Dedifferentiated amniotic fluid mesenchymal stem cell (primary cell): ENCODE data around the gene PKDREJ.
A peak's percentile ranks its signal among the peaks of the same experiment; 100 is the strongest.
"Not testable (repeated sequence)": the region's sequence is repeated elsewhere in the genome, so short reads cannot be mapped to it uniquely, and the experiment has no call there.

ENCODE experiments used
- DNase-seq: peaks from one replicate; pipeline ENCODE4 v3.0.0-alpha.2; 2016; ENCODE audit errors: extremely low spot score

The PKDREJ gene

DNA sequence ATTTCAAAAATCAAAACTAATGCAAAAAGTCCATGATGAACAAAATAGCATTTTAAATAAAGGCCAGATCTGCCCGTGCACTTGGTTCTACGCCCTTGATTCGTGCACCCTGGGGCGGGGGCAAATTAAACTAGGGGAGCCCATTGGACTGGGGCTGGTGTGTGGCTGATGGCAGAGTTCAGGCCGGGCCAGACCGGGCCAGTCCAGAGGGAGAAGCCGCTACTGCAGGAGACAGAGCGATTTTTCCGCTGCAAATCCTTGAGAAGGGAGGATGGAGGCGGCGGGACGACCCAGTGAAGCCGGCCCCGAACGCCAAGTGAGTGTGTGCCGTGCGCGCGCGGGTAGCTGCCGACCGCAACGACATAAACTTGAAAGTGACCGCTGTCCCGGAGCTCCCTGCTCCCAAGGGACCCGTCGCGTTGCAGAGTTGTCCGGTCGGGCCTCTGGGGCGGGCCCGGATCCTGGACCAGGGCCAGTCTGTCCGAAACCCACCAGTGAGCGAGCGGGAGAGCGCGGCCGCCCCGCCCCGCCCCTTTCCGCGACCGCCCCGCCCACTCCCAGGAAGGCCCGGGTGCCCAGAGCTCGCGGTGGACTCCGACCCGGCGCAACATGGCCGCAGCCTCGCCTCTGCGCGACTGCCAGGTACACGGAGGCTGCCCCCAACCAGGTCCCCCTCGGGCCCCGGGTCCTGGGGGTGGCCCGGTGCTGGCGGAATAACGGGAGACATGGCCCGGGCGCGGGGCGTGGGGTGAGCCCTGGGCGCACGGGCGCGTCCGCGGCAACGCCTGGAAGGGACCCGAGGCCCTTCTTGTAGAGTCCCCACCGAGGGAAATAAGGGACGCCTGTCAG lies 4.5 kb upstream of the PKDREJ start, which contains the start of gene TTC38:
Gene TTC38, plus strand, starts transcription at position 578 of the 849 bp plus-strand sequence. Its CDS starts 32 bp downstream, at position 610.
- peak; percentile 61 for DNase-seq

DNA sequence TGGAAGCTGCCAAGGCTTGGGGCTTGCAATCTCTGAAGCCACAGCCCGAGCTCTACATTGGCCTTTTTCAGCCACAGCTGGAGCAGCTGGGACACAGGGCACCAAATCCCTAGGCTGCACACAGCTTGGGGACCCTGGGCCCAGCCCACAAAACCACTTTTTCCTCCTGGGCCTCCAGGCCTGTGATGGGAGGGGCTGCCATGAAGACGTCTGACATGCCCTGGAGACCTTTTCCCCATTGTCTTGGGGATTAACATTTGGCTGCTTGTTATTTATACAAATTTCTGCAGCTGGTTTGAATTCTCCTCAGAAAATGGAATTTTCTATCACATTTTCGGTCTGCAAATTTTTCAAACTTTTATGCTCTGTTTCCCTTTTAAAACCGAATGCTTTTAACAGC lies 2.5 kb upstream of the PKDREJ start:
- not testable (repeated sequence) for DNase-seq

DNA sequence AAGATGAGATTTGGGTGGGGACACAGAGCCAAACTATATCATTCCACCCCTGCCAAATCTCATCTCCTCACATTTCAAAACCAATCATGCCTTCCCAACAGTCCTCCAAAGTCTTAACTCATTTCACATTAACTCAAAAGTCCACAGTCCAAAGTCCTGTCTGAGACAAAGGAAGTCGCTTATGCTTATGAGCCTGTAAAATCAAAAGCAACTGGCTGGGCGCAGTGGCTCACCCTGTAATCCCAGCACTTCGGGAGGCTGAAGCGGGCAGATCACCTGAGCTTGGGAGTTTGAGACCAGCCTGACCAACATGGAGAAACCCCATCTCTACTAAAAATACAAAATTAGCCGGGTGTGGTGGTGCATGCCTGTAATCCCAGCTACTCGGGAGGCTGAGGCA lies 1.4 kb upstream of the PKDREJ start:
- DNase-seq = not testable (repeated sequence)

DNA sequence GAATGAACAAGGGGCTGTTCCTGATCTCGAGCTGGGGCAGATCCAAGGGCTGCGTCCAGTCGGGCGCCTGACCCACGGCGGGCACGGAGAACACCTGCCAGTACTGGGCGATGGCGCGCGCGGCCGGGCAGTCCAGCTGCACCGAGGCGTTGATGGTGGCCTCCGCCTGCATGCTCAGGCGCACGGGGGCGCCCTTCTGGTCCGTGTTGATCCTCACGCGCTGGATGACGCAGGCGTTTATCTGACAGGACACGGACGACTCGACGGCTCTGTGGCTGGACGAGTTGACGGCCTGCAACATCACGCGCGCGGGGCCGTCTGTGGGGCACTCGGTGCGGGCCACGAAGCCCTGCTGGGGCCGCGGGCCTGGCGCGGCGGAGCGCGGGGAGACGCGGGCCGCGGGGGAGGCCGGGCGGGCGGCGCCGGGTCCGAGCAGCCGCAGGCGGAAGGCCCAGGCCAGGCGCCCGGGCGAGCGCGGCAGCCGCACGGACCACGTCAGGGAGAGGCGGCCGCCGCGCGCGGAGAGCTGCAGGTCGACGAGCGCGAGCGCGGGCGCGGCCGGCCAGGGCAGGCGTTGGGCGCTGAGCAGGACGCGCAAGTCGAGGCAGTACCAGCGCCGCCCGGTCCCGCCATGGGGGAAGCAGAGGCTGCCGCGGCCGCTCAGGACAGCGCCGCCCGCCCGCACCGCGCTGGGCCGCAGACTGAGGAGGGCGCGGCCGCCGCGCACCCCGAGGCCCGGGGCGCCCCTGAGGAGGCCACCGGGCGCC lies 511 bp downstream of the PKDREJ start:
- no peak for DNase-seq

DNA sequence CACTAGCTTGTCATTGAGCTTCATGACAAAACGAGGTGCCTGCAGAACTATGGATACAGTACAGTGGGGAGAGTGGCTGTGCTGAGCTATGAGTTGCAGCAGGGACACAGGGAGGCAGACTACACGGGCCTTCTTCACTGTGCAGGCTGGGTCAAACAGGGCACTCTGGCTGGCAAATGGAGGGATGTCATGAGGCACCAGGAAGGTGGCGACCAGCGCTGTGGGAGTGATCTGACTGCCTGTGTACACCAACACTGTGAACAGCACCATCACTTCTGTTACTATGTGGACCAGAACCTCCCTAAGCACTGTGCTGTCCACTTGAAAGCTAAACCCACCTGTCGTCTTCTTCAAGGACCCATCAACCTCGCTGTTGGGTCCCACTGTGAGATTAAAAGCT lies 3.1 kb downstream of the PKDREJ start:
- DNase-seq = no peak

DNA sequence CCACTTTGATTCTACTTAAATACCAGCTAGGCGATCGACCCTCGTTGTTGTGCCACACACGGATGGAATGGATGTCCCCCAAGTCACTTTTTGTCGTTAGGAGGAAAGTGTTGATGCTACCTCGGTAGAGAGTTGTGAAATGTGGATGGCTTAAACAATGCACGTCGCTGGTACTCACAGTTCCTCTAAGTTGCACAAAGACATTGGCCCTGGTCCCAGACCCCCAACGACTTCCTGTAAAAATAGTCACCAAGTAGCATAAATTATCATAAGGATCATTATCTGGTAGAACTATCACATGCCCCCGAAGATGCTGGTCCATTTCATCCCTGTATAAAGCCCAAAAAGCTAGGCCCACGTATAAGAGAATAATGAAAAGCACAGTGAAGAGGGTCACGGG lies 3.8 kb downstream of the PKDREJ start:
- DNase-seq = no peak

DNA sequence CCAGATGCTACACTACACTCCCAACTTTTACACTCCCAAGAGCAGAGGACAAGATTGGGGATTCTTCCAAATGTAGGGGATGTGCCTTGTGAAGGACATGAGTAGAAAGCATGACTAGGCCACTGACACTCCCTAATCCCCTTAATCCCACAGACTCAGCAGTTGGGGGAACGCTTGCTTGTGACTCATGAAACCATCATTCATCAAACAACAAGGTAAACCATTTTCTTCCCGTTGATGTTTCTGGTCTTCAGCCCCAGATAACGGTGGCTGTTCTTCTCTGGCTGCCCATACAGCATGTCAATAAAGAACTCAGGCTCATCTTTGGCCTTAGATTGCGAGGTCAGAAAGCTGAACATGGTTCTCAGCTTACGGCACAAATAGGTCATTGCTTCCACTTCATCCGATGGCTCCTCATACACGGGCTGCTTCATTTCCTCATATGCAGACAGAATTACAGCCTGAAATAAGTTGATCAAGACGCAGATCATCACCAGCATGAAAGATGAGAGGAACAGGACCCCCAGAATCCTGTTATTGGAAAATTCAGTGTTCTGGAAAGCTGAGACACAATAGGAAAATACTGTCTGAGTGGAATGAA lies 6.7 kb downstream of the PKDREJ start:
- DNase-seq = no peak

DNA sequence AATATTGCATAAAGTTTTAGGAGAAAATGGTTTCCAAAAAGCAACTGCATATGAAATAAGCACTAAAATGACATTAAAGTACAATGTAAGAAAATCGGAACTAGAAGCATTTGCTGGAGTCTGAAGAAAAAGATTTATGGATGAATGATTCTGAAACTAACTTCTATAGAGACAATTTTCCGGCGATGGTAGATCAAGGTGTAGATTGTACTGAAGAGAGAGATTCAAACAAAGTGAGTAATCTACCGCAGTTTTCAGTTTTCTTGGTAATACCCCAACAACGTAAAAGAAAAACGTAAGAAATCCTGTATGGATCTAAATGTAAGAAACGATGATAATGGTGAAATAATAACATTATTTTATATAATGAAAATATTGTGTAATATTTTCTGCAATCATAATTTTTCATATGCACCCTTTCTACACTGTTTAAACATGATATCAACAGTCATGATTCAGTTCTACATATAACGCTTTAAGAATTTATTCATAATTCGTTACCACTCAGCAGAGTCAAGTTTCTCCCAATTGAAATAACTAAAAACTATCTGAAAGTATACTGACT lies 11.2 kb downstream of the PKDREJ start:
- DNase-seq = no peak

DNA sequence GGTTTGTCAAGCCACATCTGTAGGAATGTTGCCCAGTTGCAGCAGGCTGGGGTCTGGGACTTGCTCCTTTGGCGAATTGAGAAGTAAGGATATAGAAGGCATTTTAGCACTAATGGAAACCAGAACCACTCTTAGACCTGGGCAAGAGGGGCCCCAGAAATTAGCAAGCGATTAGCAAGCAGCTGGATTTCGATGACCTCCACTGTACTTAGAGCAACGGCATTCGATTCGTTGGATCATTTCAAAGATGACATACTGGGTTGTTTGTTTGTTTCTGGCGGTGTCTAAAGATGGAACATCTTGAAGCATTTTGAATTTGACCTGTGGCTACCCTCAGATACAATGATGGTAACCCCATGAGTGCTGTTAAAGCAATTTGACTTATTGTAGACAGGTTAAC lies 11.9 kb downstream of the PKDREJ start:
- DNase-seq = no peak

DNA sequence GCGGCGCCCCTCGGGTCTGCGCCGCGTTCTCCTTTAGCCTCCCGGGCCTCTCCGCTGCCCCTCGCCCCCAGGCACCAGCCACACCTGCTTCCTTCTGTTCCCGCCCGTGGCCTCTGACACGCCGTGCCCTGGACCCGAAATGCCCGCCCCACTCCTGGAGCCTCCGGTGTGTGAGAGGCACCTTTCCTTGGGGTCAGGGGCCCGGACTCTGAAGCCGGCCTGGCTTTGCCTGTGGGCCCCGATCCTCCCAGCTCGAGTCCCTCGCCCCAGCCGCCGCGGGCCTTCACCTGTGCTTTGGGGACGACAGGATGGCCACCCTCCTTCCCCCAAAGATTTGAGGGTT lies 12.4 kb downstream of the PKDREJ start:
- no peak for DNase-seq

DNA sequence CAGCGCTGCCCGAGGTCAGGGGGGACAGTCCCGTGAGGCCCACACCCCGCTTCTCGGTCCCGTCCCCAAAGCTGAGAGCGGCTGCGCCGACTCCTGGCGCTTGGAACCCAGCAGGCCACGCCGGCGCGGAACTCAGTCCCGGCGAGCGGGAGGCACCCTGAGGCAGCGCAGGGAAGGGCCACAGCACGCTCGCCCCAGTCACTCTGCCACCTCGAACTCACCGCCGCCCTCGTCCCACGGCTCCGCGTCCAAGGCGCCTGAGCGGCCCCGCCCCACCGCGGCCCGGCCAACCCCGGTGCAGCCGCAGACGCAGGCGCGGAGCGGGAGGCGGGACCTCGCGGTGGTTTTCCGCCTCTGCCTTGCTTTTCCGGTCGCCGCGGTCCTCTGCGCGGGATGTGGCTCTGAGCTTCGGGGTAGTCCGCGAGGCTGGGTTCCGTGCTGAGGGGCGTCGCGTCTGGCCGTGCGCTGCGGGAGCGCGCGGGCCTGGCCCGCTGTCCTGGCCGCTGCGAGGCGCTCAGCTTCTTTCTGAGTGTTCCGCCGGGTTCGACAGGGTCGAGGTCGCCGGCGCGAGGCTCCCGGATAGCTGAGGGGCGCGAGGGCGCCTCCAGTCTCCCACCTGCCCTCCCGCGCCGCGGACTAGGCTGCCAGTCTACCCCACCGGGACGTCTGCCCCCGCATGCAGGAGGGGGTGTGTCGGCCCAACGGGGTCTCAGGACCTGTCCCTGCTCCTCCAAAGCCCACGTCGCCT lies 12.9 kb downstream of the PKDREJ start, which contains the start of gene CDPF1:
Gene CDPF1, minus strand, starts transcription at position 259 of the 748 bp plus-strand sequence. CDS start 2,009 bp downstream, outside the sequence.
- DNase-seq = peak; percentile 73

DNA sequence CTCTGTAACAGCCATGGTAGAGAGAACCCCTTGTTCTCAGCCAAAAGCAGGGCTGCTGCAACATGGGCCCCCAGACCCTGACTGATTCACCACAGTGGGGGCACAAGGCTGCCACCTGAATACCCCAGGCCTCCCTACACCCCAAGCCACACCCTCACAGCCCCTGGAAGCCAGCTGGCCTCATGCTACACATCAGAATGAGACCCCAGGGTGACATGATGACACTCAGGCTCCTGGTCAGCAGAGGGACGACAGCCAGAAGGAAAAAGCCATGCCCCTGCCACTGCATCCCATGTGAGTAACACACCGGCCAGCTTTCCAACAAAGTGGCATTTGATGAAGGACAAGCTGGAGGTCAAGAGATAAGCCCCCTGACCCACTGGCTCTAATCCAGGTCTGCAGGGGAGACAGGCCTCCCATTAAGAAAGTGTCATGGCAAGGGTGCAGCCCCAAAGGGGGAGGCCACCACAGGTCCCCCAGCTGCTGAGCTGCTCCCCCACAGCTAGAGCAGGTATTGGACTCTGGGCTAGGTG lies 15.6 kb downstream of the PKDREJ start:
- no peak for DNase-seq

DNA sequence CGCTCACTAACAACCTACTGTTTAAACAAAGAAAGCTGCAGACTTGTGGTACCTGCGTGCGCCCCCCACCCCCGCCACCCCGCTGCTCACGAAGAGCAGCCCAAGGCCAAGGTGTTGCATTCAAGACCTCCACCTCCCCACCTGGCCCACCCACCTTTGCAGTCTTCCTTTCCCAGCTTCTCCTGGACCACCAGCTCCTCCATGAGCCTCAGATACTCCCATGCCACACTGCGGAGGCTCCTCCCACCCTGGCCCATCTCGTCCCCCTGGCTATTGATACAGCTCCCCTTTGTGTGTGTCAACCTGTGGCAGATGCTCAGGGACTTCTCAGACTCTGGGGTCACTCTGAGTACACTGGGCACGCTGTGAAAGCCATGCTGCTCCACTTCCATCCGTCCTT lies 17.0 kb downstream of the PKDREJ start:
- no peak for DNase-seq

DNA sequence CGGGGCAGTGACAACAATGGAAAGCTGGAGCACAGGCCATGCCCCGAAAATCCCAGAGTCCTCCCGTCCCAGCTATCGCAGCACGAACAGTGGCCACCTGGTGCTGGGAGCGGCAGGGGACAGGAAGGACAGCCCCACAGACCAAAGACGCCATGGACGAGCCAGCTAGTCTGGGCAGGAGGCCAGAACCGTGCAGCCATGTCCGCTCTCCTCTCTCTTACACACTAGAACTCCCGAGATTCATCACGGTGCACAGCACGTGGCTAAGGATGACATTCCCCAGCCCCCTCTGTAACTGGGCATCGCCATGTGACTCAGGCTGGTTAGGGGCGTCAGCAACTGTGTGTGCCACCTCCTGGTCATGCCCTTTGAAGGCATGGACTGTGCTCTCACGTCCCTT lies 17.6 kb downstream of the PKDREJ start:
- no peak for DNase-seq

DNA sequence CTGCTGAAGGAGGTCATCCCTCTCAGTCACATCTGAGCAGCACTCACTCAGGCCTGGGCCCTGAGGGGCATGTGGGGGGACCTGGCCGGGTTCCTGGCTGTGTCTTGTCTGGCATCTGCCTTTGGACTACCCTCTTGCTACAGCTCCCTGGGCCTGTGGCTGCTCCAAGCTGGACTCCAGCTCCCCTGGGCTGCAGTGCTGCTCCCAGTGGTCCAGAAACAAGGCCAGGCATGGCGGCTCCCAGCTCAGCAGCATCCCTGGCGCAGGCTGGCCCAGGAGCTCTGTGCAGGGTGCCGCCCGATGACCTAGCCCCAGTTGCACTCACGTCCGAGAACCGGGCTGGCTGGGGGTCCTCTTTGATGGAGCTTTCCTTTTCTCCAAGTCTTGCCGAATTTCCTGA lies 18.4 kb downstream of the PKDREJ start:
- no peak for DNase-seq

DNA sequence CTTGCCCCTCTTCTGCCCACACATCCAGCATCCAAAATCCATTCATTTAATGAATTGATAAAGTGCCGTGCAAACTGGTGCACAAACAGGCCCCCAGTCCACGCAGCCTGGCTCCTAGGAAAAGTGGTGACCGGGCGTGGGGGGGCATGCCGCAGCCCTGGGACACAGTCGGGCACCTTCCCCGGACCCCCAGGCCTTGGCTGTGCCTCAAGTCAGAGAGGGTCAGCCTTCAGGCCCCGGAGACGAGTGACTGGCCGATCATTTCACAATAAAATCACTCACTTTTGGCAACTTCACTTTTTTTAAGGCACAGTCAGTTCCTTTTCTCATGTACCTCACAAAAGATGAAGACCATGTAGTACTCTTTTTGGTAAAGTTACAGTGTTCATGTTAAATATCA lies 21.1 kb downstream of the PKDREJ start:
- no peak for DNase-seq

DNA sequence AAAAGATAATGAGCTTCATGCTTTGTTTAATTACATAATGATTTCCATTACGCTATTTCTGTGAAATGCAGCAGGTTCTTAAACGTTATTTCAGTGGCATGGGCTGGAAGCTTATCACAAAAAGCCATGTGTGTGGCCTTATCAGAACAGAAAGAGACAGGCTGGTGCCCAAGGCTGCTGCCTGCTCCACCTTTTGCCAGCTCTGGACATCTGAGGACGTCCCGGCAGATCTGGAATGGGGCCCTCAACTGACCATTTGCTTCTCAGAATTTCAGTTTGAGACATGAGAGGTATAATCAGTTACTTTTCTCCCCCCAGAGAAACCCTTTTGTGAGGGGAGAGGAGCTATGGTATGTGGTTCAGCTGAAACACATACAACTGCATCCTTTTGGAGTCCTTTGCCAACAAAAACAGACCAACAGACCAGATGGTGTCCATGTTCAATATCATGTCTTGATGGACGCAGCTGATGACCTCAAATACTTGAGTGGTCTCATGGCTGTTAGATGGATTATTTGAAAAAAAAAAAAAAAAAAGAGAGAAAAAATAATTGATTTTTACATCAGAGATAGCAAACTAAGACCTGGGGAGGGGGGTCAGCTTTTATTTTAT lies 21.6 kb downstream of the PKDREJ start:
- DNase-seq = no peak

DNA sequence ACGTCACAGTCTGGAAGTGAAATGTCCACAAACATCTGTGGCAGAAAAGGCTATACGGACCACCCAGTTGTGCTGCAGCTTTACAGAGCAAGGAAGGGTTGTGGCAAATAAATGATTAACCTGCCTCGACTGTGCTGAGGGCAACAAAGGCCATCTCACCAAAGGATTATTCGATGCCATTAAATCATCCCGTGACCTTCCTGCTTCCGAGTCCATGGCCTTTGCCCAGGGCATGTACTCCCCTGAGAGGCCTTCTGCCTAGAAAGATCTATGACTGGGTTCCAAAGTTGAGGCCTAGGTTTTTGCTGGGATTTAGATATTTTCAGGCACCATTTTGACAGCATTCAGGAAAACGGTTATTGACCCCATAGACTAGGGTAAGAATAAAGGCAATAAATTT lies 22.2 kb downstream of the PKDREJ start:
- DNase-seq = no peak

DNA sequence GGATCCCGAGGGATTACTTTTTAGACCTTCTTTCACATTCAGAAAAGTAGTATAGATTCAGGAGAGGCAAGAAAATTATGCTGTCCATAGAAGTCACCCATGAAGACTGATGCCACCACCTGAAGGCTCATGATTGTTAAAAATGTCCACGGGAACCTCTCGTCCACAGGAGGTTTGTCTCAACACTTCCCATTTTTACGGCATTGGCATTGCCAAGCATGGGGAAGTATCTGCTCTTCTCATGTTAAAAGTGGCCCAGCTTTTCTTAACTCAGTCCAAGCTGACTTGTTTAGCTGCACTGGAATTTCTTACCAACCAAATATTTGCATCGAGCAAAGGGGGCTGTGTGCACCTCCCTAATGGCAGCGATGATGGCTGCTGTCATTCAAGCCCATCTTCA lies 22.6 kb downstream of the PKDREJ start:
- DNase-seq = no peak

DNA sequence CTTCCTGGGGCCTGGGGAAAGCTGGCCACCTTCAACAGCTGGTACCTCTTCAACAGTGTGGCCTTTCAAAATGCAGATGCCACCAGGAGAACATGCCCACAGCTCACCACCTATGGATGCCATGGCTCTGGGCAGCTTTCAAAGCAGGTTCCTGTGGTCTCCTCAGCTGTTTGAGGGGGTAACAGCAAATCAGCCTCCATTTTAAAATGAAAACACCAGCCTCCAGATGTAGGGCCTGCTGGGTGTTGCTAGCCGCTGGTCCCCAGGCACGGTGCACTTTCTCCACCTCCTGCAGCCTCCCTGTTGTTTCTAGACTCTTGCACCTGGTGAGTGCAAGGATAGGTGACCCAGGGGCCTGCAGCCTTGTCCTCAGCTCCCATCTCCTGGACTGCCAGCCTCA lies 23.1 kb downstream of the PKDREJ start:
- no peak for DNase-seq
